Activated naive CD4-positive, alpha-beta T cell treated with anti-CD3 and anti-CD28 coated beads, Interleukin-2, amount 10 ng/mL, durations not matched to agents 7 days and 5 days (primary cell): ENCODE data around the gene WNT6.

Source experiments
- CTCF ChIA-PET: fragments of 350-600 bp; sonication (Branson Sonifier 250); formaldehyde crosslinking; loops from one replicate; lab custom pipeline; 2021; ENCODE audit warnings: antibody characterized with exemption; lab: Charles Lee
- DNase-seq: peaks from one replicate; pipeline ENCODE4 v3.0.0-alpha.2; 2020
- H3K27ac Mint-ChIP-seq: one replicate; pipeline ENCODE4 v1.8.0; 2021; ENCODE audit warnings: mild to moderate bottlenecking, moderate library complexity, mixed read lengths
- H3K27me3 Mint-ChIP-seq: one replicate; pipeline ENCODE4 v1.8.0; 2021; ENCODE audit warnings: mild to moderate bottlenecking, mixed read lengths
- H3K36me3 Mint-ChIP-seq: one replicate; pipeline ENCODE4 v1.8.0; 2021; ENCODE audit warnings: mixed read lengths
- H3K4me1 Mint-ChIP-seq: one replicate; pipeline ENCODE4 v1.8.0; 2021; ENCODE audit warnings: mixed read lengths
- H3K4me3 Mint-ChIP-seq: one replicate; pipeline ENCODE4 v1.8.0; 2021; ENCODE audit warnings: mild to moderate bottlenecking, moderate library complexity, mixed read lengths
- H3K9me3 Mint-ChIP-seq: one replicate; pipeline ENCODE4 v1.8.0; 2021; ENCODE audit warnings: mixed read lengths

Gene WNT6

GRCh38 chr2:218871345-218872302 is 12.0 kb downstream of the WNT6 start:
- Mint-ChIP-seq H3K4me1 (peaks cover 12% of the 10 kb centered on the region), H3K36me3 (no peaks in the 10 kb centered on the region), H3K27ac (no peak overlapping the region), H3K4me3 (no peak overlapping the region), H3K27me3 (peaks cover 100% of the 10 kb centered on the region), H3K9me3 (no peaks in the 10 kb centered on the region)
- DNase-seq = no peak
- CTCF ChIA-PET = interaction anchor here (1.0 to 13.5 kb wide), 3 partner anchors 19 to 28 kb away, joined by 3 to 443 read pairs (median 5); no protein-coding TSS in a partner anchor

DNA sequence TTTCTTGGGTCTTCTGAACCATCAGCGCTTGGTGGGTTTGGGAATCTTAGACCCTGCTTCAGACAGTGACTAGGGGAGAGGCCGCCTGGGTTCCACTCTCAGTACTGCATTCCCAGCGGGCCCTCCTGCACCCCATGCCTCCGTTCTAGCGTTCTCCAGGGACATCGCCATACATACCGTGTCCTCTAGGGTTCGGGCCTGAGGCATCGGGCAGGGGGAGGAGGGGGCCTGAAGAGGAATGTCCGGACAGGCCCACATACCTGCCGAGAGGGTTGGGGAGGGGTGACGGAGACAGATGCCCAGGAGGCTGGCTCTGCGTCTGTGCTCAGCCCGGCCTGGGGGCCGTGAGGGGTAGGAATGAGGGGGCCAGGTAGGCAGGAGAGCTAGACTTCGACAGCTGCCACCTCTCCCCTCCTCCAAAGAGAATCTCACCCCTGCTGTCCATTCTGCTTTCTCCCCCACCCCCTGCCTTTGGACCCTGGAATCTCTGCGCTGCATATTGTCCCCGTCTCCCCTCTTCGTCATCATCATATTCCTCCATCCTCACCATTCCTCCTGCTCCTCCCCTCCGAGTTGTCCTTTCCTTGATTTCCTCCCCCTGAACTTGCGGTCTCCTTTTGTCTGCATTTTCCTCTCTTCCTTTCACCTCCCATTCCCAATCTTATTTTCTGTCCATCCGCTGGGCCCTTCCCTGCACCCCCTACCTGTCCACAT is 13.2 kb downstream of the WNT6 start:
- no peak overlapping the region for H3K27ac Mint-ChIP-seq
- peaks cover 12% of the 10 kb centered on the region for H3K4me1 Mint-ChIP-seq
- CTCF ChIA-PET = interaction anchor here (1.0 to 13.5 kb wide), 5 partner anchors 14 to 107 kb away, joined by 3 to 443 read pairs (median 5); no protein-coding TSS in a partner anchor
- no peak overlapping the region for H3K4me3 Mint-ChIP-seq
- no peaks in the 10 kb centered on the region for H3K36me3 Mint-ChIP-seq
- H3K9me3 Mint-ChIP-seq = no peaks in the 10 kb centered on the region
- peaks cover 100% of the 10 kb centered on the region for H3K27me3 Mint-ChIP-seq
- no peak for DNase-seq

- peaks cover 100% of the 10 kb centered on the region for H3K27me3 Mint-ChIP-seq
- CTCF ChIA-PET = interaction anchor here (0.9 to 13.5 kb wide), 8 partner anchors 13 to 122 kb away, joined by 3 to 443 read pairs (median 11); no protein-coding TSS in a partner anchor
- no peaks in the 10 kb centered on the region for H3K9me3 Mint-ChIP-seq
- H3K4me3 Mint-ChIP-seq = no peak overlapping the region
- H3K27ac Mint-ChIP-seq = no peak overlapping the region
- peaks cover 12% of the 10 kb centered on the region for H3K4me1 Mint-ChIP-seq
- DNase-seq = no peak
- no peaks in the 10 kb centered on the region for H3K36me3 Mint-ChIP-seq
These were observed 14.0 kb downstream of the WNT6 start for GRCh38 chr2:218873359-218874194.

DNA sequence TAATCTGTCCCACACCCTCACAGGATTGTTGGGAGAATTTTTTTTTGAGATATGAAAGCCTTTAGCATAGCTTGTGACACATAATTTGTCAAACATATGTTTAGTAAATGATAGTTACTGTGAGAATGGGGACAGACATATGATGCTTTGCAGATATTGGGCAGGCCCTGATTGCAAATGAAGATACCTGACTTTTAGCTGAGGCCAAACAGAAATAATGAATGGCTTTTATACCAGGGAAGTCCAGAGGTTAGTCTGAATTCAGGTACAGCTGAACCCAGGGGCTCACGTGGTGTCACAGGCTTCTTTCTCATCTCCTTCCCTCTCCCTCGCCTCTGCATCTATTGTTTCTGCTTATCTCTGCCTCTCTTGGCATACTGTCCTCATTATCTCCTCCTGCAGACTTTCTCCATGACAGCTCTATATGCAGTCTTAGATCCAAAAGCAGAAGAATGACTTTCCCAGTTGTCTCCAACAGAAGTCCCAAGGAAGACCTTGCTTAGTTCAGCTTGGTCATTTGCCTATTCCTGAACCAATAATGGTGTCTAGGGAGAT is 16.2 kb downstream of the WNT6 start:
- CTCF ChIA-PET = interaction anchor here (0.6 to 13.5 kb wide), 26 partner anchors 8 to 279 kb away, joined by 3 to 443 read pairs (median 4); partner anchors contain the start of genes CDK5R2 and WNT6
- H3K27ac Mint-ChIP-seq = no peak overlapping the region
- no peak for DNase-seq
- no peaks in the 10 kb centered on the region for H3K9me3 Mint-ChIP-seq
- H3K4me3 Mint-ChIP-seq = no peak overlapping the region
- H3K4me1 Mint-ChIP-seq = peaks cover 22% of the 10 kb centered on the region
- no peaks in the 10 kb centered on the region for H3K36me3 Mint-ChIP-seq
- peaks cover 98% of the 10 kb centered on the region for H3K27me3 Mint-ChIP-seq

DNA sequence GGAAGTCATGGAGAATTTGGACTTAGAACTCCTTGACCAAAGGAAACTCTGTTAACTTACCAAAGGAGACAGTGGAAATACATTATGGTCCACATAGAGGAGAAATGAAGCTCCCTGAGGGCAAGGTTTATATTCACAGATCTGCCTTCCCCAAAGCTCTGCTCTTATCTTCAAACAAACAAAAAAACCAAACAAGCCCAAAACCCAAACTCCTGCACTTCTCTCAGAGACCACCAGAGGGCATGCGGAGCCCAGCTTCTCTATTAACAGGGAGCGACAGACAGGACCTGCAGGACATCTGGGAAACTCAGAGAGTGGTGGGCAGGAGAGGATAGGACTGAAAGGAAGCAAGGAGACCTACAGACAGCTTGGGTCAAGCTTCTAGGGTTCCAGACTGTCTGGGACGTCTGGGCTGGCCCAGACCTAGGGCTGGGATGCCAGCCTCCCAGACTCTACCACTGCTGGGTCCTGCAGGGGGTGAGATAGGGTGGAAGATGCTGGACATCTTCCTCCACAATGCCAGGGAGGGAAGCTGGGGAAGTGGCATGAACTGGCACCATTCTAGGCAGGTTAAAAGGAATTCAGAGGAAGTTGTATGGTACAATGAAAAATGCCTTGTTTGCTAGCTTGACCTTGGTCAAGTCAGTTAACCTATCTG is 17.1 kb downstream of the WNT6 start:
- Mint-ChIP-seq H3K27ac (no peak overlapping the region), H3K27me3 (peaks cover 98% of the 10 kb centered on the region), H3K9me3 (no peaks in the 10 kb centered on the region), H3K4me1 (peaks cover 22% of the 10 kb centered on the region), H3K4me3 (no peak overlapping the region), H3K36me3 (no peaks in the 10 kb centered on the region)
- DNase-seq = peak; percentile 78
- CTCF ChIA-PET = interaction anchor here (0.6 to 13.5 kb wide), 28 partner anchors 9 to 248 kb away, joined by 3 to 443 read pairs (median 4); partner anchors contain the start of genes CDK5R2 and WNT6

DNA sequence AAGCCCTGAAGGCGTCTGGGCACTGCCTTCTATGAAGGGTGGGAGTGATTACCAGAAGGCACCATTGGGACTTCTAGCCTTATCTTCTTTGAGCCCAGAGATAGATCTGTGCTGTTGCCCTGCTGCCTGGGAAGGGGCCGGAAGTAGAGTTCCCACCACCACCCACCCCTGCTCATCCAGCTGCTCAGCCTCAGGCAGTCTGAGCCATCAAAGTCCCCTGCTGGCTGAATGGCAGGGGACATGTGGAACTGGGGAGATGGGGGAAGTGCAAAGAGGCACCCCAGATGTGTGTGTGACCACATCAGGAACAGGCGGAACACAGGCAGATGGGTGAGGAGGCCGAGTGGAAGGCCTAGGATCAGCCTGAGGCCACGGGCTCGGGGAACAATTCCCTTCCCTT is 17.7 kb downstream of the WNT6 start:
- Mint-ChIP-seq H3K27ac (no peak overlapping the region), H3K9me3 (no peaks in the 10 kb centered on the region), H3K36me3 (no peaks in the 10 kb centered on the region), H3K4me1 (peaks cover 17% of the 10 kb centered on the region), H3K27me3 (peaks cover 98% of the 10 kb centered on the region), H3K4me3 (no peak overlapping the region)
- DNase-seq = no peak
- CTCF ChIA-PET = interaction anchor here (0.7 to 13.5 kb wide), 18 partner anchors 9 to 203 kb away, joined by 3 to 443 read pairs (median 6); partner anchors contain the start of gene CDK5R2

GRCh38 chr2:218877891-218878290 is 18.3 kb downstream of the WNT6 start:
- peaks cover 98% of the 10 kb centered on the region for H3K27me3 Mint-ChIP-seq
- CTCF ChIA-PET = interaction anchor here (0.7 to 13.5 kb wide), 8 partner anchors 9 to 203 kb away, joined by 3 to 443 read pairs (median 6); partner anchors contain the start of gene CDK5R2

DNA sequence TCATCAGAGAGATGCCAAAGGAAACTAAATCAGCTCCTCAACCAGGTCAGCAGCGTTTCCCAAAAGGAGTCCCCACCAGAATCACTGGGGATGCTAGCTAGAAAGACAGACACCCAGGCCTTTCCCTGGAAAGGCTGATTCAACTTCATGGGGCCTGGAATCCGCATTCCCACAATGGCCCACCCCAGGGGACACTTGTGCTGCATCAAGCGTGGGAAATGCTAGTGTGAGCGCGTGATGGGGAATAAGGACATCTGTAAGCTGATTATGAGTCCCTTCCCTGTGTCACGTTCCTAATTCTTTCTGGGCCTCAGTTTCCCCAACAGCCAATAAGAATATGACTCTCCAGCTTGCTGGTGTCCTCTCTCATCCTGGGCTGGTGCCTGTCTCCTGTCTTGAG is 18.9 kb downstream of the WNT6 start:
- H3K9me3 Mint-ChIP-seq = no peaks in the 10 kb centered on the region
- H3K4me1 Mint-ChIP-seq = peaks cover 16% of the 10 kb centered on the region
- CTCF ChIA-PET = interaction anchor here (0.7 to 13.5 kb wide), 7 partner anchors 8 to 100 kb away, joined by 3 to 443 read pairs (median 5); partner anchors contain the start of gene CDK5R2
- H3K4me3 Mint-ChIP-seq = no peak overlapping the region
- H3K27ac Mint-ChIP-seq = no peak overlapping the region
- no peaks in the 10 kb centered on the region for H3K36me3 Mint-ChIP-seq
- no peak for DNase-seq
- peaks cover 98% of the 10 kb centered on the region for H3K27me3 Mint-ChIP-seq

More at GRCh38 chr2:218877891-218878290, 18.3 kb downstream of the WNT6 start:
- H3K36me3 Mint-ChIP-seq = no peaks in the 10 kb centered on the region
- H3K4me3 Mint-ChIP-seq = no peak overlapping the region
- H3K27ac Mint-ChIP-seq = no peak overlapping the region
- H3K9me3 Mint-ChIP-seq = no peaks in the 10 kb centered on the region
- no peak for DNase-seq
- peaks cover 17% of the 10 kb centered on the region for H3K4me1 Mint-ChIP-seq

GRCh38 chr2:218878926-218879761 is 19.5 kb downstream of the WNT6 start:
- CTCF ChIA-PET = interaction anchor here (0.7 to 13.5 kb wide), 8 partner anchors 8 to 99 kb away, joined by 3 to 443 read pairs (median 4); no protein-coding TSS in a partner anchor
- H3K36me3 Mint-ChIP-seq = no peaks in the 10 kb centered on the region
- H3K27ac Mint-ChIP-seq = no peak overlapping the region
- no peak overlapping the region for H3K4me3 Mint-ChIP-seq
- H3K27me3 Mint-ChIP-seq = peaks cover 98% of the 10 kb centered on the region
- peaks cover 16% of the 10 kb centered on the region for H3K4me1 Mint-ChIP-seq
- DNase-seq = no peak
- no peaks in the 10 kb centered on the region for H3K9me3 Mint-ChIP-seq

GRCh38 chr2:218879776-218880101 is 20.1 kb downstream of the WNT6 start:
- Mint-ChIP-seq H3K27ac (no peak overlapping the region), H3K4me3 (peak overlapping the region; percentile 37)

DNA sequence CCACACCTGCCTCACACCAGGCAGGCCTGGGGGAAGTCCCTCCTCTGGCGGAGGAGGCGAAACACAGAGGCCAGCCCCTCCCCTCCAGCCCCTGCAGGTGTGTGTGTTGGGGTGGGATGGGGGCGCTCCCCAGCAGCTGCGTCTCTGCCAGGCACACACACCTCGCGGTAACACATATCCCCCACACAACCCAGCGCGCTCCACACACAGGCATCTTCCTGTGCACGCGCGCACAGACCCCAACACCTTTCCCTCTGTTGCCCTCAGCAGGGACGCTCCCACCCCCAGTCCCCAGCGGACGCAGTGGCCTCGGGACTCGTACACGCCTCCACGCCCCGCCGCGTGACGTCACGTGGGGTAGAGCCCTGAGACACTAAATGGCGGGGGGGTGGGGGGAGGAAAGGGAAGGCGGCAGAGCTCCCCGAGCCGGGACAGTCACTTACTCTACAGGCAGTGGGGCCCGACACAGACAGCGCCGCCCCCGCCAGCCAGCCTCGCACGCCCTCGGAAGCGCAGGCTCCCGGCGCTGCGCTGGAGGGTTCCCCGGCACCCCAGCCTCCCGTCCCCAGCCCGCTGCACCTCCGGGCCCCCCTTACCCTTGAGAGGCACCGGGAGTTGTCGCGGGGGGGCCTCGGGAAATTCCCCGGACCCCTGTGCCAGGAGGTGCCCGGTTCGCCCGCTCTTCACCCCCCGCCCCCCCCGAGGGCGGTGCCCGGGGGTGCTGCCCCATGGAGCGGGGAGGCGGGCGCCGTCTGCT is 20.7 kb downstream of the WNT6 start, which contains the start of gene WNT10A:
WNT10A (plus strand) TSS at position 751 of the 757 bp plus-strand sequence. CDS start 144 bp downstream, outside the sequence.
- H3K36me3 Mint-ChIP-seq = no peaks in the 10 kb centered on the region
- CTCF ChIA-PET = interaction anchor here (1.2 to 13.5 kb wide), 4 partner anchors 11 to 30 kb away, joined by 3 to 443 read pairs (median 6); no protein-coding TSS in a partner anchor
- peak within 1 kb of the TSS; percentile 37 for H3K4me3 Mint-ChIP-seq
- peaks cover 16% of the 10 kb centered on the region for H3K4me1 Mint-ChIP-seq
- peaks cover 98% of the 10 kb centered on the region for H3K27me3 Mint-ChIP-seq
- DNase-seq = peak; percentile 61
- H3K9me3 Mint-ChIP-seq = no peaks in the 10 kb centered on the region
- H3K27ac Mint-ChIP-seq = no peak within 1 kb of the TSS

More at GRCh38 chr2:218879776-218880101, 20.1 kb downstream of the WNT6 start:
- no peak for DNase-seq
- Mint-ChIP-seq H3K4me1 (peaks cover 16% of the 10 kb centered on the region), H3K9me3 (no peaks in the 10 kb centered on the region), H3K36me3 (no peaks in the 10 kb centered on the region), H3K27me3 (peaks cover 98% of the 10 kb centered on the region)
- CTCF ChIA-PET = interaction anchor here (1.2 to 13.5 kb wide), 4 partner anchors 10 to 30 kb away, joined by 3 to 443 read pairs (median 6); no protein-coding TSS in a partner anchor
